AG08395 (cell line): ENCODE data around the gene MYL5.
"Not testable (repeated sequence)": the region's sequence is repeated elsewhere in the genome, so short reads cannot be mapped to it uniquely, and the experiment has no call there.

Experiments used
- DNase-seq: peaks from one replicate; pipeline ENCODE4 v3.0.0; 2012; ENCODE audit warnings: mixed read lengths, low spot score

Gene MYL5, protein sequence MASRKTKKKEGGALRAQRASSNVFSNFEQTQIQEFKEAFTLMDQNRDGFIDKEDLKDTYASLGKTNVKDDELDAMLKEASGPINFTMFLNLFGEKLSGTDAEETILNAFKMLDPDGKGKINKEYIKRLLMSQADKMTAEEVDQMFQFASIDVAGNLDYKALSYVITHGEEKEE

DNA sequence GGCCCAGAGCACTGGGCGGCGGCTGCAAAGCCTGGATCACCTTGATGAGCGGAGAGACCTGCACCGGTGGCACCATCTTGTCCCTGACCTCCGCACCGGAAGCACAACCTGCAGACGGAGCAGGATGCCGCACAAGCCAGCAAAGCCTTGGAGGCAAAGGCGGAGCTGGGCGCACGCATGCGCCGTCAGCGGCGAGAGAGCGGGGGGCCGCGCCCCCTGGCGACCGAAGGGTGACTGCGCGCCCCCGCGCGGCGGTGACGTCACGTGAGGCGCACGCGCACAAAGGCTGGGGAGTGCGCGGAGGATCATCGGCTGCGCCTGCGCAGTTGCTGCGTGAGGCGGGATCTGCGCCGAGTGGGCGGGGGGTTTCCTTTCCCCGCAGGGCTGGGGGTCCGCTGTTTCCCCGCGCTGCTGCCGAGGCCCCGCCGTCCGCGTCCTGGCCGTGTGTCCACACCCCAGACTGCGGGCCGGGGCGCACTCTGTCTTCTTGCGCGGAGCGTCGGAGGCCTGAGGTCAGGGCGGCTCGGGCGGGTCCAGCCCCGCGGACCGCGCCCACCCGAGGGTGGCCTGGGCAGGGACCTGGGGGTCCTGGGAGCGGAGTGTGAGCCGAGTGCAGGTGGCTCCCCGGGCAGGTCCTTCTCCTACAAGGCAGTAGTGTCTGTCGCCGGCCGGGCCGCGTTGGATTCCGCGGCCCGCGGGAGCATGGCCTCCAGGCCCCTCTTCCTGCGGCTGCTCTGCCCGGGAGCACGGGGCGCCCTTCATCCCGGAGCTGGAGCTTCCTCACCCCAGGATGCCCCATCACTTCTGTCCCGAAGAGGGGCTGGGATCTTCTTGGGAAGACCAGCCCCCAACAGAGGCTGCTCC lies at the start of gene MYL5, which contains the start of gene ATP5ME:
Gene MYL5, plus strand, starts transcription at position 371 of the 864 bp plus-strand sequence. CDS start 3,485 bp downstream, outside the sequence.
Gene ATP5ME, minus strand, starts transcription at position 105 of the 864 bp plus-strand sequence. Its CDS starts 29 bp downstream, at position 76.
- DNase-seq = peak; percentile 100

DNA sequence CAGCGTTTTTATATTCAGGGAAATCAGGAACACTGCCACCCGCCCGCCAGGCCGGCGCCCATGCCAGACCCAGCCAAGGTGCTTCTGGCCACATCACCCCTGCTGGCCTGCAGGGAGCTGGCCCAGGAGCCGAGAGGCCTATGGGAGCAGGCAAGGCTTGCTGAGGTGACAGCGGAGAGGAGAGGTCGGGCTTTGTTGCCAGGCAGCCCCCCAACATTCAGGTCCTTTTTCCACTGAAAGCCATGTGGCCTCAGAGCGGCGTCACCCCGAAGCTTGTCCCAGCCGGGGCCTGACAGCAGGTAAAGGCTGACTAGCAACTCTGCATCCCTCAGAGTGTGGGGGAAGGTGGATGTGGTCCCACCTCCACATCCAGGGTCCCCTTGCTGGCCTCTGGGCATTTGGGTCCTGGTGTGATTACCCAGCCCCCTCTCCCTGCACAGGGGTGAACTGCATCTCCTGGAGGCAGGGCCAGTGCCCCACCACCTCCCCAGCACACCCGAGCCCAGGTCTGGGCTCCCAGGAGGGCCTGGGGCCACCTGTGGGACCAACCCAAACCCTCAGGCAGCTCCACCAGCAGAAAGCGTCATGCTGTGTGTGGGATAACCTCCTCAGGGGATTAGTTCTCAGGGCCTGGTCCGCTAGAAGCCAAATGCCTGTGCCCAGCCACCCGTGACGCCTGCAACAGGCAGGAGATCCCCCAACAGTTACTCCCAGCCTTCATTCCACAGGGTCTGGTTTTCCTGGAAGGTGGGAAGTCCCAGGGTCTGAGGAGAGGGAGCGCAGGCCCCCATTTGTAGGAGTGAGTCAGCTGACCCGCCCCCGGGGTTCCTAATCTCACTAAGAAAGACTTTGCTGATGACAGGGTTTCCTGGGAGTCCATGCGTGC lies 49.4 kb upstream of the MYL5 start, which contains the start of gene PDE6B:
Gene PDE6B, plus strand, starts transcription at position 869 of the 886 bp plus-strand sequence. CDS start 54 bp downstream, outside the sequence.
- DNase-seq = no peak

DNA sequence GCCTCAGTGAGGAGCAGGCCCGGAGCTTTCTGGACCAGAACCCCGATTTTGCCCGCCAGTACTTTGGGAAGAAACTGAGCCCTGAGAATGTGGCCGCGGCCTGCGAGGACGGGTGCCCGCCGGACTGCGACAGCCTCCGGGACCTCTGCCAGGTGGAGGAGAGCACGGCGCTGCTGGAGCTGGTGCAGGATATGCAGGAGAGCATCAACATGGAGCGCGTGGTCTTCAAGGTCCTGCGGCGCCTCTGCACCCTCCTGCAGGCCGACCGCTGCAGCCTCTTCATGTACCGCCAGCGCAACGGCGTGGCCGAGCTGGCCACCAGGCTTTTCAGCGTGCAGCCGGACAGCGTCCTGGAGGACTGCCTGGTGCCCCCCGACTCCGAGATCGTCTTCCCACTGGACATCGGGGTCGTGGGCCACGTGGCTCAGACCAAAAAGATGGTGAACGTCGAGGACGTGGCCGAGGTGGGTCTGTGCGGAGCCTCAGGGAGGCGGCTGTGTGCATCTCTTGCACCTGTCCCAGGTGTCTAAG lies 48.6 kb upstream of the MYL5 start:
- no peak for DNase-seq

DNA sequence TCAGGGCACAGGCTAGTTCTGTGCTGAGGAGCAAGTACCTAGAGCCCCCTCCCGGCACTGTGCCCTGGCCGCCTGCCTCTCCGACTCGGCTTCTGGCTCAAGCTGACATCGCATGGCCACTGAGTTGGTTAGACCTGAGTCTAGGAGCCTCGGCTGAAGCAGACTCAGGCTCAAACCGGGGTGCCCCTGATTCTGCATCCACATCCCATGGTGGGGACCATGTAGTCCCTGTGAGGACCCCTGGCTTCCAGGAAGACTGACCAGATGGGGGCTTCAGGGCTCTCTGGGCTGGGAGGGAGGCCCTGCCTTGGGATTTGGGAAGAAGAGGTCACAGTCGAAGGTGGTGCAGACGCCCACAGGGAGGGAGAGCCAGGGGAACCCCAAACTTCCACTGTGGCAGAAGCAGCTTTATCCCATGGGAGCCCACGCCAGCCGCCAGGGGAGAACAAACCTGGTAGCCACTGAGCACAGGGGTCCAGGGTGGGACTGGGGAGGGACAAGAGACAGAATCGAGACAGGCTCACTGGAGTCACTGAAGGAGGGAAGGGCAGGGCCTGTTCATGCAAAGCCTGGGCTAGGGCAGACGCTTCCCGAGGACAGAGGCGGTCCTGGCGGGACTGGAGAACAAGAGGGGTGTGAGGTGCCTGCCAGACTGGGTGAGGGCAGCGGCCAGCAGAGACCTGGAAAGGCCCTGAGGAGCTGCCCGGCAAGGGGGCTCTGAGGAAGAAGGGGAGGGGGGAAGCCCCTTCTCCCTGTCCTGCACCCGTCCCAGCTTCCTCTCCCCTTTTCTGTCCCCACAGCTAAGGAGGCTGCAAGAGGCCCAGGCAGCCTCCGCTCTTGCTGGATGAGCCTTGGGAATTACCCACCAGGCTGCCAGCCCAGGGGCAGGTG lies 47.9 kb upstream of the MYL5 start:
- DNase-seq = no peak

DNA sequence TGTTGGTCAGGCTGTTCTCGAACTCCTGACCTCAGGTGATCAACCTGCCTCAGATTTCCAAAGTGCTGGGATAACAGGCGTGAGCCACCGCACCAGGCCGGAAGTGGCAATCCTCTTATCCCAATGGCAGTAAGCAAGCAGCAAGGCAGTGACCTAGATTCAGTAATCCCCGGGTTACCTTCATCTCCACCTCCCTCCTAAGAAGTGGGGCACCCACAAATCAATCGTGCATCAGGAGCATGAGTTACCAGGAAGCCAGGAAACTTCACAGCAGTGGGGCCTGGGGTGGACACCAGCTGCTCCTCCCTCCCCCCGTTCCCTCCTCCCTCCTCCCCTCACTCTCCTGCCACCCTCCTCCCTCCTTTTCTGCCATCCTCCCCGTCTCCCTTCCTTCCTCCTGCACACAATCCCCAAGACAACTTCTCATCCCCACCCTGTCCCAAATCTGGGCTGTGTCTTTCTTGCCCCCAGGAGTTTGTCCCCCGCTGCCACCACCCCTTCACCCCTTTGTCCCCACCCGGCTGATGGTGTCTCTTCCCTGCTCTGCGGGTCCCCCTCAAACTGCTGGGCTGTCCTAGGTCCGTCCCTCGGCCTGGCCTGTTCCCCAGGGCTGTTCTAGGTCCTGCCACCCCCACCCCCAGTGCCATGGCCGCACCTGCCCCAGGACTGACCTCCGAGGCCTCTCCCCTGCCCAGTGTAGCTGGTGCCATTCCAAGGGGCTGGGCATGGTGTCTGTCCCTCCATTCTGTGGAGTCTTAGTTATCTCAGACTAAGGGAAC lies 46.8 kb upstream of the MYL5 start:
- DNase-seq = no peak

DNA sequence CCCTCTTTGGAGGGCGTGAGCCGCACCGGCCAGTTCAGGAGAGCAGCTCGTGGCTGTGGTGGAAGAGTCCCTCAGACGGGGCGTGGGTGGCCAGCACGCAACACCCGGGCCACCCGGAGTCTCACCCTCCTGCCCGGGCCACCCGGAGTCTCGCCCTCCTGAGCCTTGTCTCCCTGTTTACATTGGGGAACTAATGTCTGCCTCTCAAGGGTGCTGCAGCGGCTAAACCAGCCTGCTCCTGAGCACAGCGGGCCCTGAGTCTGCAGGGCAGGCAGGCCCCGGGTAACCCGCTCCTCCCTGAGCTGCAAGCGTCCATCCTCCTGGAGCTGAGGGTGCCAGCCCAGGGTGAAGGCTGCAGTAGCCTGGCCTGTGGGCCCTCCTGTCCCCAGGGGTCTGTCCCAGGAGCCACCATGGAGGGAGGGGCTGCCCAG lies 46.0 kb upstream of the MYL5 start:
- DNase-seq = no peak

DNA sequence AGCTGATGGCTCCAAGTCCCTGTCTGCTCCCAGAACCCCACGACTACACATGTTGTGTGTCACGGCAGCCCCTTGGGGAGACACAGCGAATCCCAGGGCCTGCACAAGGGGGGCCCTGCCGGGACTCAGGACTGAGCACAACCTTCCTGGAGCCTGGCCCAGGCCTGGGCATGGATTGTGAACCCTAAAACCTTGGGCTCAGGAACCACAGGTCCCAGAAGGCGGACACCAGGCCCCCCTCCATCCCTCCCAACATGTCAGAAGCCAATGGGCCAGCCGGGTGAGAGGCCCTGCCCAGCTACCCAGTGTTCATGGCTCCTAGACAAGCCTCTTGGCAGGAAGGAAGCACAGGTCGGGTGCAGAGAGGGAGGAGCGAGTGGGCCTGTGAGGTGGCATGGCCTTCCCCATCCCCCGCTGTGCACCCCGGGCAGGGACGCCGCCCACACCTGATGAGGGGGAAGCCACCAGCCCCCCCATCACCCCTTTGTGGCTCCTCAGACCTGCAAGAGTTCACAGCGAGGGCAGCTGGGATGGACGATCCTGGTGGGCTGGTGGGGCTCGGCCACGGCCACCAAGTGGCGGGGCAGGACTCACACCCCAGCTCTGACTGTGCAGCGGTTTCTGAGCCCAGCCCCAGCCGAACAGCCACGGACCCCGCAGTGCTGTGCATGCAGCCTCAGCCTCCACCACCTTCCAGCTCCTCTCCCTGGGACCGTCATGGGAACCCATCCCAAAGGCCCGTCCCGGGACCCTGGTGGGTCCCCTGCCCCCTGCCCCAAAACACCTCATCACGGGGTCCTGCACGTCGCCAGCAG lies 45.3 kb upstream of the MYL5 start:
- no peak for DNase-seq

DNA sequence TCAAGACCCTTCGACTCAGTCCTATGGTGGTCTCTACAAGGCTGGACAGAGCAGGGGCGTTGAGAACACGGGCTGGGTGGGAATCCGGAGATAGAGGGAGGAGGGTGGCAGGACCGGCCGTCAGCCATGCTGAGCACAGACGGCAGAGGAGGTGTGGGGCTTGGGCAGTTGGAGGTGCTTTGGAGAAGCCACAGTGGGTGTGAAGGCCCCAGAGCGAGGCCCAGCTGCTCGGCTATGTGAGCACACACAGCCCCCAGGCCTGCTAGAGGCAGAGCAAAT lies 44.8 kb upstream of the MYL5 start:
- DNase-seq = no peak

DNA sequence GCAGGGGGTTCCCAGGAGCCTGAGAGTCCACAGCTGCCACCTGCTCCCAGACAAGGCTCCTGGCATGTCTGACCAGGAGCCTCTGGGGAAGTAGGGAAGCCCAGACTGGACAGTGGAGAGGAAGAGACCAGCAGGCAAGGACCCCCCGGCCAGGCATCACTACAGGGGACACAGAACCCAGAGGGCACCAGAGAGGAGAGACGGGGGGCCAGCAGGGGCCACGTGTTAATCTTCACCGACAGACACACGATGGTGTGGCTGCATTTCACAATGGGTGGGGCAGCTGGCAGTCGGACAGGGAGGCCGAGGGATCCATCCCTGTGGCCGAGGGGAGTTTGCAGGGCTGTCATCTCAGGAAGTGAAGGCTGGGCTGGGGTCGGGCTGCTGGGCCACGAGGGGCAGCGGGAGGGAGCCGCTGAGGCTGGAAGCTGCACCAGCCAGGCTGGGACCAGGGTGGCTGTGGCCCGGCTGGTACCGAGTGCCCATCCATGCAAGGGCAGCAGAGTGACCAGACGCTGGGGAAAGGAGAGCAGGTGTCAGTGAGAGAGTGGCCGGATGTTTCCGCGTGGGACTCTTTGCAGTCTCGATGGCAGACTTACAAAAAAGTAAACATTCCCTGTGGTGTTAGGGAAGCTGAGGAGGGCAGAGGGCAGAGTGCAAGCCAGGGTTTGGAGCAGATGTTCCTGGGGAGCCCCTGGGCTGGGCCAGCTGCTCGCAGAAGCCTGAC lies 44.3 kb upstream of the MYL5 start:
- no peak for DNase-seq

DNA sequence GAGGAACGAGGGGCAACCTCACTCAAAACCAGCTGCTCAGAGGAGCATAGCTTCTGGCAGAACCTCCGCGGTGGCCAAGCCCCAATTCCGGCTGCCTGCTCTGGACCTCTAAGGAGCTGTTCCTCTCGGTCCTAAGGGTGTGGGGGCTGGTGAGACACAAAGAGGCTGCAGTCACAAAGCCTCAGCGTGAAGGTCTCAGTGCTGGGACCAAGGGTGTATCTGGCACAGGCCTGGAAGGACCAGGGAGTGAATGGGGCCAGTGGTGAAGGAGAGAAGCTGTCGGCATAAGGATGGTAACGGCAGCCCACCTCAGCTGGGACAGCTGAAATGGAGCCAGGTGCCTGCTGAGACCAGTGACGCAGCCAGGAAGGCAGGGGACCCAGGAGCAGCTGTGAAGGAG lies 43.7 kb upstream of the MYL5 start:
- DNase-seq = no peak

DNA sequence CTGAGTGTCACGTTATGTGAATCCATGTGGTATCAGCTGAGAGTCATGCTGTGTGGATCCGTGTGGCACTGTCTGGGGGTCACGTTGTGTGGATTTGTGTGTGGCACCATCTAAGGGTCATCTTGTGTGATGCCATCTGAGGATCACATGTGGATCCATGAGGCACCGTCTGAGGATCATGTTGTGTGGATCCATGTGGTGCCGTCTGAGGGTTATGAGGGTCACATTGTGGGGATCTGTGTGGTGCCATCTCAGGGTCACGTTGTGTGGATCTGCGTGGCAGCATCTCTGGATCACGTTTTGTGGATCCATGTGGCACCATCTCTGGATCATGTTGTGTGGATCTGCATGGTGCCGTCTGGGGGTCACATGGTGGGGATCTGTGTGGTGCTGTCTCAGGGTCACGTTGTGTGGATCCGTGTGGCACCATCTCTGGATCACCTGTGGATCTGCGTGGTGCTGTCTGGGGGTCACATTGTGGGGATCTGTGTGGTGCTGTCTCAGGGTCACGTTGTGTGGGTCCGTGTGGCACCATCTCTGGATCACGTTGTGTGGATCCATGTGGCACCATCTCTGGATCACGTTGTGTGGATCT lies 42.0 kb upstream of the MYL5 start:
- no peak for DNase-seq

DNA sequence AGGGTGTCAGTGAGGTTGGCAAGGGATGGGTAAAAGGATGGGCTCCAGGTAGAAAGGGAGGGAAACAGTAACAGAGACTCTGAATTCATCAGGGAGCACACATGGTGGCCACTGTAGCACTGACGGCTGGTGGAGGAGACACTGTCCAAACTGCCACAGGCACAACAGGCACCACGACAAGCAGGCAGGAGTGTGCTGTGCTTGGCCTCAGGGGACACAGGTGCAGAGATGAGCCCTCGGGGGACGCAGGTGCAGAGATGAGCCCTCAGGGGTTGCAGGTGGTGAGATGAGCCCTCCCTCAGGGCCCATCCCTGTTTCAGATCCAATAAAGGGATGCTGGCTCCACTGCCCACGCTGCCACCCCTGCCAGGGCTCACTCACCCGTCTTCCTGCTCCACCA lies 41.4 kb upstream of the MYL5 start:
- no peak for DNase-seq

DNA sequence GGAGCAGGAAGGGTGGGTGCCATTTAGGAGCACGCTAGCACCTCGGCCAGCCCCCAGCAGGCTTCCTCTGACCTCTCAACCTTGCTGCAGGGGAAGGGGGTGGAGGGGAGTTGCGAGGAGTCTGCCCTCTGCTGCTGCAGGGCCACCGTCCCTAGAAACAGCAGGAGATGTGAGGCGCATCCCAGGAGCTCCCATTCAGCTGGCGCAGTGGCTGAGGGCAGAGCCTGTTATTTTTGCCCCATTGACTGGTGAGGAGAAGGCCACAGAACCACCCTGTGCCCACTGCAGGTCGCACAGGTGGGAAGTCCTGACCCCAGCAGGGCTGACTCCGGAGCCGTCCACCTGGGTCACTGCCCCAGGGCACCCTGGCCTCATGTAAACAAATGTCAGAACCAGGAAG lies 40.9 kb upstream of the MYL5 start:
- DNase-seq = no peak

DNA sequence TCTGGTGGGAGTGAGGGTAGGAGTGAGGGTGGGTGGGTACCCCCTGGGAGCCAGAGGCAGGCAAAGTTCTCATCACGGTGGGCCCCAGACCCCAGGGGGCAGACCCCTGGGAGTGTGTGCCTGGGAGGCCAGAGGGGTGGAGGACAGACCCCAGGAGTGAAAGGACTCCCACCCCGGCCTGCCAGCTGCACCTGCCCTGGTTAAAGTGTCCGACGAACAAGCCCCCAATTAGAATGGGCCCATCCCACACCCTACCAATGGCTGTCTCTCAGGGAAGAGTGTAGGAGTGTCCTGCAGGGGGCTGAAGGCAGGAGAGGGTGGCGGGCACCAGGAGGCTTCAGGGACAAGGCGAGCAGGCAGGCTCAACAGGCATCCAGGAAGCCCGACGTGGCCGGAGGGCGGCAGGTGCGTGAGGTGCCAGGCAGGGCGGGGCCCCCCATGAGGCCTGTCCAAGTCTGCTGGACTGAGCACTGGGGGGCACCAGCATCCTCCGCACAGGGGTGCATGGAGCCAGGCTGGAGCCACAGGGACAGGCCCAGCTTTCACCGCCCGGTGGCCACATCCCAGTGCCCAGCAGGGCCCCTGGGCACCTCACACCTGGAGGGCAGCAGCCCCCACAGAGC lies 40.3 kb upstream of the MYL5 start:
- no peak for DNase-seq

DNA sequence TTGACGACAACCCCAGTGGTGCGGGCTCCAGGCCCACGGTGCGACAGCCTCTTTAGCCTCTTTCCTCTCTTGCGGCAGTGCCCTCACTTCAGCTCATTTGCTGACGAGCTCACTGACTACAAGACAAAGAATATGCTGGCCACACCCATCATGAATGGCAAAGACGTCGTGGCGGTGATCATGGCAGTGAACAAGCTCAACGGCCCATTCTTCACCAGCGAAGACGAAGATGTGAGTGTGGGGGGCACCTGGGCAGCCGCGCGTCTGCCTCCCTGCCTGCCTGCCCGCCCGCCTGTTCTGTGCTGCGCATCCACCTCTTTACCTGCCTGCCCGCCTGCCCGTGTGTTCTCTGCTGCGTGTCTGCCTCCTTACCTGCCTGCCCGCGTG lies 39.8 kb upstream of the MYL5 start:
- DNase-seq = no peak

DNA sequence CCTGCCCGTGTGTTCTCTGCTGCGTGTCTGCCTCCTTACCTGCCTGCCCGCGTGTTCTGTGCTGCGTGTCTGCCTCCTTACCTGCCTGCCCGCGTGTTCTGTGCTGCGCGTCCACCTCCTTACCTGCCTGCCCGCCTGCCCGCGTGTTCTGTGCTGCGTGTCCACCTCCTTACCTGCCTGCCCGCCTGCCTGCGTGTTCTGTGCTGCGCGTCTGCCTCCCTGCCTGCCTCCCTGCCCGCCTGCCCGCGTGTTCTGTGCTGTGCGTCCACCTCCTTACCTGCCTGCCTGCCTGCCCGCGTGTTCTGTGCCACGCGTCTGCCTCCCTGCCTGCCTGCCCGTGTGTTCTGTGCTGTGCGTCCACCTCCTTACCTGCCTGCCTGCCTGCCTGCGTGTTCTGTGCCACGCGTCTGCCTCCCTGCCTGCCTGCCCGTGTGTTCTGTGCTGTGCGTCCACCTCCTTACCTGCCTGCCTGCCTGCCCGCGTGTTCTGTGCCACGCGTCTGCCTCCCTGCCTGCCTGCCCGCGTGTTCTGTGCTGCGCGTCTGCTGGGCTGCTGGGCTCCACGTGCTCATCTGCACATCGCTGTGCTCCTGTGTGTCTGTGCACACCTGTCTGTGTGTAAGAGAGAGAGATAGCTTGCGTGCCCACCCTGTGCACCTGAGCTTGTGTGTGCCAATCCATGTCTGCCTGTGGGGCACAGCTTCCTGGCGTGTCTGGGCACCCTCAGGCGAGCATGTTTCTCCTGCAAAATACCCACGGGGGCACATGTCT lies 39.1 kb upstream of the MYL5 start:
- not testable (repeated sequence) for DNase-seq
